ENCODE measurements around the gene SMCO4. TPM values are rescaled to one million over a fixed set of nuclear protein-coding genes. Genes with fewer than 3 reads are reported as not detected.

The SMCO4 gene
- total RNA-seq, 1 experiment from 2014 or later = 50.1 TPM

DNA sequence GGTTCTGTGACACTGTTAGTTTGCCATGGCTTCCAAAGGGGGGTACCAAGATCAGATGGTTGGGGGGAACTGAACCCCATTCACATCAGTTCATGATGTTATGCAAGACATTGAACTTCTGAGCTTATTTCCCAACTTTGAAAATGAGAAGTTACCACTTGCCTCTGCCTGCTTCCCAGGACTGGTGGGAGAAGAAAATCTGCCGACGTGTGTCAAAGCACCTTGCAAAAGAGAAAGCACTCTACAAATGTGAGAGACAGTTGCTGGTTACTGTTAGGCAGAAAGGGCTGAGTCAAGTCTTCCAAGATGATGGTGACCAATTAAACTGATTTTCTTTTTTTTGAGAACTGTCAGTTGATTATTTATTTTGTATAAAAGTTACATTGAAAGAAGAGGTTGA lies 45.6 kb downstream of the SMCO4 start (continued):
- TF ChIP-seq EMX1 (CRISPR knock-in tag; IDR thresholded peaks at IDR 0.05) (no peak), ZMAT4 (CRISPR knock-in tag; IDR thresholded peaks at IDR 0.05) (no peak), JAZF1 (CRISPR knock-in tag; IDR thresholded peaks at IDR 0.05) (no peak), TCF7 (CRISPR knock-in tag; IDR thresholded peaks at IDR 0.05; ENCODE audit: low read depth) (no peak), NFE2L1 (CRISPR knock-in tag; IDR thresholded peaks at IDR 0.05) (no peak), AFF4 (CRISPR knock-in tag; IDR thresholded peaks at IDR 0.05; ENCODE audit: borderline replicate concordance) (no peak)
- TF ChIP-seq, protein P1, sequence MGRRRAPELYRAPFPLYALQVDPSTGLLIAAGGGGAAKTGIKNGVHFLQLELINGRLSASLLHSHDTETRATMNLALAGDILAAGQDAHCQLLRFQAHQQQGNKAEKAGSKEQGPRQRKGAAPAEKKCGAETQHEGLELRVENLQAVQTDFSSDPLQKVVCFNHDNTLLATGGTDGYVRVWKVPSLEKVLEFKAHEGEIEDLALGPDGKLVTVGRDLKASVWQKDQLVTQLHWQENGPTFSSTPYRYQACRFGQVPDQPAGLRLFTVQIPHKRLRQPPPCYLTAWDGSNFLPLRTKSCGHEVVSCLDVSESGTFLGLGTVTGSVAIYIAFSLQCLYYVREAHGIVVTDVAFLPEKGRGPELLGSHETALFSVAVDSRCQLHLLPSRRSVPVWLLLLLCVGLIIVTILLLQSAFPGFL (CRISPR knock-in tag; IDR thresholded peaks at IDR 0.05; ENCODE audit: borderline replicate concordance) = no peak

DNA sequence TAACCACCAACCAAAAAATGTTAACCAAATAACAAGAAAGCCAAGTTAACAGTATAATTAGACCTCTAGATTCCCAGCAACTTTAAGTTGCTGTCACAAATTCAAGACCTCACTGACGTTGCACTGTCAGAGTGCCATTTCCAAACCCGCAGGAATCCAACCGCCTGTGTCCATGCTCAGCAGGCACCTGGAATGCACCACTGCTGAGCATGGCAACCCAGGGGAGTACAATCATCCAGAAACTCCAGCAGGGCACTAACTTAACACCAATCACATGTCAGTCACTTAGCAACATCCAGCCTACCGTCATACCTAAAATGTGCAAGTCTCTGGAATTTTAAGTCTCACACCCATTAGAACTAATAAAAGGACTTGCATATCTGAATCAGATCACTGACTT lies 48.8 kb downstream of the SMCO4 start:
- ChIA-PET CTCF (no interaction called here), POLR2A (no interaction called here)
- H3K27me3 Mint-ChIP-seq (ENCODE audit: low read depth) = no peaks in the 10 kb centered on the region
- H3K4me1 Mint-ChIP-seq = peaks cover 52% of the 10 kb centered on the region
- DNase-seq (ENCODE audit: low spot score) (no peak), ATAC-seq (no peak)
- peaks cover 9% of the 10 kb centered on the region; the same call in 1 of the 2 replicates for H3K36me3 Mint-ChIP-seq
- TF ChIP-seq TEAD1 (CRISPR knock-in tag; IDR thresholded peaks at IDR 0.05) (no peak), NFYB (CRISPR knock-in tag; conservative IDR thresholded peaks at IDR 0.05; ENCODE audit: low read depth) (no peak), KAT7 (CRISPR knock-in tag; IDR thresholded peaks at IDR 0.05; ENCODE audit: borderline replicate concordance) (no peak), SMAD4 (CRISPR knock-in tag; IDR thresholded peaks at IDR 0.05) (no peak), SP1 (CRISPR knock-in tag; conservative IDR thresholded peaks at IDR 0.05) (no peak), TCF7 (CRISPR knock-in tag; IDR thresholded peaks at IDR 0.05; ENCODE audit: low read depth) (no peak), SOX15 (CRISPR knock-in tag; IDR thresholded peaks at IDR 0.05) (no peak), CBFB (CRISPR knock-in tag; IDR thresholded peaks at IDR 0.05; ENCODE audit: low read depth) (no peak)
- TF ChIP-seq, protein P2, sequence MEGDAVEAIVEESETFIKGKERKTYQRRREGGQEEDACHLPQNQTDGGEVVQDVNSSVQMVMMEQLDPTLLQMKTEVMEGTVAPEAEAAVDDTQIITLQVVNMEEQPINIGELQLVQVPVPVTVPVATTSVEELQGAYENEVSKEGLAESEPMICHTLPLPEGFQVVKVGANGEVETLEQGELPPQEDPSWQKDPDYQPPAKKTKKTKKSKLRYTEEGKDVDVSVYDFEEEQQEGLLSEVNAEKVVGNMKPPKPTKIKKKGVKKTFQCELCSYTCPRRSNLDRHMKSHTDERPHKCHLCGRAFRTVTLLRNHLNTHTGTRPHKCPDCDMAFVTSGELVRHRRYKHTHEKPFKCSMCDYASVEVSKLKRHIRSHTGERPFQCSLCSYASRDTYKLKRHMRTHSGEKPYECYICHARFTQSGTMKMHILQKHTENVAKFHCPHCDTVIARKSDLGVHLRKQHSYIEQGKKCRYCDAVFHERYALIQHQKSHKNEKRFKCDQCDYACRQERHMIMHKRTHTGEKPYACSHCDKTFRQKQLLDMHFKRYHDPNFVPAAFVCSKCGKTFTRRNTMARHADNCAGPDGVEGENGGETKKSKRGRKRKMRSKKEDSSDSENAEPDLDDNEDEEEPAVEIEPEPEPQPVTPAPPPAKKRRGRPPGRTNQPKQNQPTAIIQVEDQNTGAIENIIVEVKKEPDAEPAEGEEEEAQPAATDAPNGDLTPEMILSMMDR (IDR thresholded peaks at IDR 0.05) = no peak
- TF ChIP-seq, protein P3, sequence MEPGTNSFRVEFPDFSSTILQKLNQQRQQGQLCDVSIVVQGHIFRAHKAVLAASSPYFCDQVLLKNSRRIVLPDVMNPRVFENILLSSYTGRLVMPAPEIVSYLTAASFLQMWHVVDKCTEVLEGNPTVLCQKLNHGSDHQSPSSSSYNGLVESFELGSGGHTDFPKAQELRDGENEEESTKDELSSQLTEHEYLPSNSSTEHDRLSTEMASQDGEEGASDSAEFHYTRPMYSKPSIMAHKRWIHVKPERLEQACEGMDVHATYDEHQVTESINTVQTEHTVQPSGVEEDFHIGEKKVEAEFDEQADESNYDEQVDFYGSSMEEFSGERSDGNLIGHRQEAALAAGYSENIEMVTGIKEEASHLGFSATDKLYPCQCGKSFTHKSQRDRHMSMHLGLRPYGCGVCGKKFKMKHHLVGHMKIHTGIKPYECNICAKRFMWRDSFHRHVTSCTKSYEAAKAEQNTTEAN (CRISPR knock-in tag; IDR thresholded peaks at IDR 0.05) = no peak
- TF ChIP-seq, protein P4, sequence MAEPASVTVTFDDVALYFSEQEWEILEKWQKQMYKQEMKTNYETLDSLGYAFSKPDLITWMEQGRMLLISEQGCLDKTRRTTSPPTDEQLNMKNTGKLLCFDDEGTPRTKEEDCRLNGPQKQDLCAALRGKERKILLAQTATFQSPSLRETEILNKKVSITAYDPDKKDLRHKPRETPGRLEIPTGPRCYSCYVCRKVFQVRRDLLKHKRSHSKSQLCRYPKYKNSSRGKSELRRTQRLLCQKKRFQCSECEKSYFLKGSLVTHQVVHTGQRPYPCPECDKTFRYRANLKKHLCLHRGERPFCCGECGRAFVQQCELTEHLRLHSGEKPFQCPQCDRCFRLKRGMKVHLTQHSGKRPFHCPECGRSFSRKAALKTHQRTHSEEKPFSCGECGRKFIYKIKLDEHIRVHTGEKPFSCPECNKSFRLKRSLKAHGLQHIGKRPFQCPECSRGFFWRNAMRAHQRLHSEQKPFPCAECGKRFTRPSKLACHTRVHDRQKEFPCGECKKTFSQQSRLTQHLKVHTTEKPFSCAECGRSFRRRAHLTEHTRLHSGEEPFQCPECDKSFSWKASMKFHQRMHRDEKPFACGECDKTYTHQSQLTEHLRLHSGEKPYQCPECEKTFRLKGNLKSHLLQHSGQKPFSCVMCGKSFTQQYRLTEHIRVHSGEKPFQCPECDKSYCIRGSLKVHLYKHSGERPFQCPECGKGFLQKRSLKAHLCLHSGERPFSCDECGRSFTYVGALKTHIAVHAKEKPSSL (CRISPR knock-in tag; conservative IDR thresholded peaks at IDR 0.05) = no peak
- H3K9me3 Mint-ChIP-seq = no peaks in the 10 kb centered on the region
- no peak overlapping the region for H3K27ac Mint-ChIP-seq
- no peak overlapping the region for H3K4me3 Mint-ChIP-seq

Data from WTC11 (cell line).